GM19239 (cell line): Measurements from ENCODE around the gene SERPINI1.
"Not testable (repeated sequence)": the region's sequence is repeated elsewhere in the genome, so short reads cannot be mapped to it uniquely, and the experiment has no call there.

Experiments
- DNase-seq: peaks from one replicate; pipeline ENCODE4 v3.0.0; 2011; ENCODE audit warnings: low spot score; ENCODE audit not compliant: insufficient read length
- FAIRE-seq: peaks from 2 replicates; lab custom pipeline; 2011; peaks lifted over from hg19 to GRCh38; lab: Jason Lieb, UNC

SERPINI1 gene

DNA sequence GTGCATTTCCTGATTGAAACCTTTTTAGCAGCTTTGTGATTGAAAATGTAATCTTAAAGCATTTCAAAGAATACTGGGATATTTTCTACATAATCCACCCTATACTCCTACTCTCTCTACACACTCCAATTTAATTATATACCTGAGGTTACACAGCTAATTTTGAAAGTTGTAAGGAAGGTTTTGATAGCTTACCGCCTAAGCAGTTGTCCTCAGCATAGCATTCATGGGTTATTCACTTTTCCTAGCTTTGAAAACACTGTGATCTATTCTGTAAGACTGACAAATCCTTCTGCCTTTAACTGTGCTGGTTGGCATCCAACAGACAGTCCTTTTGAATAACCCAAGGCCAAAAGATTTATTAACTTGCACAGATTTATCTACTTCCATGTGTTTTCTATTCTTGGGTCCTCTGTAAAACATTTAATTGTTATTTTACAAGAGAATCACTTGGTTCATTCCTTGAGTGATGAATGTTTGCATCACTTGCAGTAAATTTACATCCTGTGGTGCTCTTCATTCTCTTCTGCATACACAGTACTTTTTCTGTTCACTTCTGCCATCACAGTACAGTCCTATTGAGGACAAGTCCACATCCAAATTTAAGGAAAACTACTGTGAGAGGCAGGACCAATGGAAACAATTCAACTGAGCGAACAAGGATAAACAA is 44.8 kb downstream of the SERPINI1 start:
- DNase-seq, result no peak
- FAIRE-seq, result no peak

DNA sequence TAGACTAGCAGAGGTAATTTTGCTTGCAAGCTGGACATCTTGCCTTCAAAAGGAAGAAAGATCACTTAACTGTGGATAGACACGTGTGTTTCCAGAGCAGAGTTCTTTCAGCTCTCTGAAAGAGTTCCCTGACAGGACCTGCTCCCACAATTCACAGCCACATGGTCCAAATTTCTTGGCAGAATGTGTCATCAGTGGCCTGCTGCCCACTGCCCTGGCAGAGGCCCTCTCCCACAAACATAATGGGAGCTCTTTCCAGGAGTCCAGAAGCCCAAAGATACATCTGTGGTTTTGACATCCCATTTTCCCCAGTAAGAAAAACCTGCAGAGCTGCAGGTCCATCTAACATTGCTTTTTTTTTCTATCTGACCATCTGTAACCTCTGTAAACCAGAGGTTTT is 48.3 kb downstream of the SERPINI1 start:
- DNase-seq (no peak), FAIRE-seq (no peak)

DNA sequence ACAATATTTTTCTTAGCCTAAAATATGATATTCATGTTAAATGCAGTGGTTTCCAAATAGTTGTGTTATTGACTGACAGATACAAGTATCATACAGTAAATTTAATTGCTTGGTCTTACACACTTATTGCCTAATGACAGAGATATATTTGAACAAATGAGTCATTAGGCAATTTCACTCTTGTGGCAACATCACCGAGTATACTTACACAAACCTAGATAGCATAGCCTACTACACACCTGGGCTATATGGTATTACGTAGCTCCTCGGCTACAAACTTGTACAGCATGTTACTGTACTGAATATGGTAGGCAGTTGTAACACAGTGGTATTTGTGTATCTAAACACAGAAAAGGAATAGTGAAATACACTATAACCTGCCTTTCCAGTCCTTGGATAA is 50.3 kb downstream of the SERPINI1 start:
- no peak for DNase-seq

DNA sequence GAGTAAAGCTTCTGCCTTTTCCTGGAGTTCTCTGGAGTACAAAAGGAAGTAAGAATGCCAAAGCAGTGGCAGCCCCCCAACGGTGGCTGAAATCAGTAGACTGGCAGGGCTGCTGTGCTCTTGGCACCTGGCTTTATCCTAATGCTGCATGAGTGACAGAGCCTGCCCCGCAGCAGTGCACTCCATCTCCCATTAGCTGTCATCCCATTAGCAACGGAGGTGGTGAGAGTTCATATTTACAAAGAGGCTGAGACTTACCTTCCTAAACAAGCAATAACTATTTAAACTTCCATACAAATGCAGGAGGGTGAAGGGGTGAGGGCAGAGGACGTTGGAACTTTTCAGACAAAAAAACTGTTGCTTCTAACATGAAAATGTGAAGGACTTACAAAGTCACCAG is 51.9 kb downstream of the SERPINI1 start:
- FAIRE-seq (no peak), DNase-seq (no peak)

More for the DNA sequence above, 50.3 kb downstream of the SERPINI1 start:
- FAIRE-seq, result no peak

DNA sequence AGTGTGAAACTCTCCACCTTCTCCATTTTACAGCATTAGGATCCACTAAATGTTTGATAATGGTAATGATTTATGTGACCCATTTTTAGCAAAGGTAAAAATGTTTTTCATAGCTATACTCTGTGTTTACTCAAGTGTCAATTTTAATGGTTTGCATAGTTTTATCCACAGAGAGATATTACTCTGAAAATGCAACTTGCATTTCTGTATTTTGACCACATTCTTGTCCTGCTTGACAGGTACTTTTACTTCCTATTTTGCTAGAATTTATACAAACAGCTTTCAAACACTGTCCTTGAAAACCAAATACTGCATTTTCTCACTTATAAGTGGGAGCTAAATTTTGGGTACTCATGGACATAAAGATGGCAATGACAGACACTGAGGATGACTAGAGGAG is 62.9 kb downstream of the SERPINI1 start:
- no peak for DNase-seq

DNA sequence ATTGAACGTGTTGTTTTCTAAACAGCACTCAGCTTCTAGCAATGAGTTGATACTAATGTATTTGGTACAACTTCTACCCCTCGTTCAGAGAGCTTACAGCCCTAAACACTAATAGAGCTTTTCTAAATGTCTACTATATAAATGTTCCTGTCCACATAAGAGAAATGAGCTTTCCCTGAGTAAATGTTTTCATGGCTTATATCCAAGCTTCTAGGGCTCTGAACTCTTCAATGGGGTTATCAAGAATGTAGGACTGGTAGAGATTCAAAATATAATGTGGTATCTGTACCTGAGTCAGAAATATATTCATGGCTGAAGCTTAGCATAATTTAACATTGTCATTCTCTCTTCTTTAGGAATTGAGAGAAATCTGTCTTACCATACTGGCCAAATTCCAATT is 73.4 kb downstream of the SERPINI1 start:
- FAIRE-seq (no peak), DNase-seq (no peak)

More for the DNA sequence above, 62.9 kb downstream of the SERPINI1 start:
- no peak for FAIRE-seq

DNA sequence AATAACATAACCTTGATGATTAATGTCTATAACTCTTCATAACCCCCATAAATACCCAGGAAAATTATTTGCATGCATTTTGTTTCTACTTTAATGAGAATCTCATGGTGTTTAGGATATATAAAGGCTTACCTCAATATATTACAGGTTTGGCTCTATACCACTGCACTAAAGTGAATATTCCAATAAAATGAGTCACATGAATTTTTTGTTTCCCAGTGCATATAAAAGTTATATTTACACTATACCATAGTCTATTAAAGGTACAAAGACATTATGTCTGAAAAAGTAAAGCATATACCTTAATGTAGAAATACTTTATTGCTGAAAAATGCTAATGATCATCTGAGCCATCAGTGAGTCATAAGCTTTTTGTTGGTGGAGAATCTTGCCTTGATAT is 74.7 kb downstream of the SERPINI1 start:
- no peak for FAIRE-seq
- DNase-seq, result no peak

DNA sequence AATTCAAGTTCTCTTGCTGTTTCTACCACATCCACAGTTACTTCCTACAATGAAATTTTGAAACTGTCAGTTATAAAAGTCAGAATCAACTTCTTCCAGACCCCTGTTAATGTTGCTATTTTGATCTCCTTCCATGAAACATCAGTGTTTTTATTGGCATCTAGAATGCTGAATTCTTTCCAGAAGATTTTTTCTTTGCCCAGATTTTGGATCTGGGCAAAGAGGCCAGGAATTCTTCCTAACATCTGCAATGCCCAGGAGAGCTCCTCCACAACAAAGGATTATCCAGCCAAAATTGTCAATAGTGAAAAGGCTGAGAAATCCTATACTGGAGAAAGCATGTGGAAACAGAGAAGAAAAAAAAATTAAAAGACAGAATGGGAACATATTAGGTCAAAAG is 75.5 kb downstream of the SERPINI1 start:
- DNase-seq (no peak), FAIRE-seq (no peak)

DNA sequence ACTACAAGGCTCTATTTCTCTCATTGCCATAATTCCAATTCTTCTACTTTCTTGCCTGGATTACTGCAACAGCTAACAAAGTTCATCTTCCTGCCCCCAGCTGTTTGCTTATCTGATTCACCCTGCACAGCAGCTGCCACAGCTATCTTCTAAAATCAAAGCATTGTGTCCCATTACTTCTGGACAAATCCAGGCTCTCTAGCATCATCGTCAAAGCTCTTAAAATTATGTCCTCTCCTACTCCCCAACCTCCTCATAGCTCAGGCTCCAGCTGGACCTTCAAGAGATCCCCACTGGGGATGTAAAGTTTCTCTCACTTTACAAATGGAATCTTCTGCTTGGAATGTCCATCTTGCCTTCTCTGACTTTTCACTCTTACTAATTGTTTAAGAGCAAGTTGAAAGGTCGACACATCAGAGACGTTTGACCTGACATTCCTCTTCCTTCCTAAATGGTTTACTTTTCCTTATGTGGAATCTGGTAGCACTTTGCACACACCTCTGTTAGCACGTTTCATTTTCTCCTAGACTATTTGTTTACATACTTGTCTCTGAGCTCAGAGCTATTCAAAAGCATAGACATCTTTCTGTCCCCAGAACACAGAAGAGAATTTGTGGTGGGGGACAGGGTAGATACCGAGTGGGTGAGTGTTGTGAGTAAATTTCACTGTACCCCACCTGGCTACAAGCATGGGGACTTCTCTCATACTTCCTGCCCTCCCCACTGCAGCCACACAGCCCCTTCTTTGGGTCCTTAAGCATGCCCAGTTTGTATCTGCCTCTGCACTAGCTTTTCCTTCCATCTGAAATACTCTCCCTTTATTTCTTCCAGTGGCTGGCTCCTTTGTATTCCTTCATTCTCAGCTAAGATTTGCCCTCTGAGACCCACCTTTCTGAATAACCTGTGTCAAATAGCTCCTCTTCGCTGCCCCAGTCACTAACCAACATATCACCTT is 77.9 kb downstream of the SERPINI1 start:
- no peak for FAIRE-seq
- DNase-seq, result no peak

DNA sequence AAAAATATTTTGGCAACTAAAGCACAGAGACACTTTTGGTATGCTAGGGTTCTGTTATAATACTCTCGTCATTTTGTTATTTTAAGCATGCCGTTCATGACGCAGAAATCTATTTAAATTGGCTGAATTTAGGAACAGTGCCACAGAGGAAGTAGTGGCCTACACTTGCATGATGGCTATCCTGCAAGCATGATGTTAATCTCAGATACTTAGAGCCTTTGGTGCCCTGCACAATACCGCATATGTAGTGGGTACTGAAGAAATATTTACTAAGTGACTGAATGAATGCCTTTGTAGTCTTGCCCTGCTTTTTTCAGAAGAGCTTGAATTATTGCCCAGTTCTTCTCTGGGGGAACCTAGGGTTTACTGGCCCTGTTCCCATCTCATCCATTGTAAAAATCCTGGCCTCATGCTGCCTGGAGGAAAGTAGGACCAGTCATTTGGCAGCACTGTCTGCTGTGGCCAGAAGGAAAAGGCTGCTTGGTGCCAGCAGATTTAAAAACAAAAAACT is 79.0 kb downstream of the SERPINI1 start:
- FAIRE-seq, result no peak

DNA sequence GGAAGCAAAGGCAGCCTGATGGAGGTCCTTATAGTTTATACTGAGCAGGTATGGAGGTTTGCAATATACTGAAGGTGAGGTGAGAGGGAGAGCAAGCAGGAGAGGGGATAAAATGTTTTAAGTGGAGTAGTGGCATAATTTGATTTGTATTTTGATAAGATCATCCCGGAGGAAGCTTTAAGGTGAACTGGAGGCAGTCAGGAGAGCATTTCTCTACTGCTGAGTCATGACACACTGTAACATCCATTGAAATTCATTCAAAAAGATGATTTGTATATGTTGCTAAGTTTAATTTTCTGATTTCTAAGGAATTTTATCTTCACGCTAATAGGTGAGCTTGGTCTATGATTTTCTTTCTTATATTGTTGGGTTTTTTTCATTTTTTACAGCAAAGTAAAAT is 81.4 kb downstream of the SERPINI1 start:
- no peak for FAIRE-seq

More for the DNA sequence above, 79.0 kb downstream of the SERPINI1 start:
- no peak for DNase-seq

DNA sequence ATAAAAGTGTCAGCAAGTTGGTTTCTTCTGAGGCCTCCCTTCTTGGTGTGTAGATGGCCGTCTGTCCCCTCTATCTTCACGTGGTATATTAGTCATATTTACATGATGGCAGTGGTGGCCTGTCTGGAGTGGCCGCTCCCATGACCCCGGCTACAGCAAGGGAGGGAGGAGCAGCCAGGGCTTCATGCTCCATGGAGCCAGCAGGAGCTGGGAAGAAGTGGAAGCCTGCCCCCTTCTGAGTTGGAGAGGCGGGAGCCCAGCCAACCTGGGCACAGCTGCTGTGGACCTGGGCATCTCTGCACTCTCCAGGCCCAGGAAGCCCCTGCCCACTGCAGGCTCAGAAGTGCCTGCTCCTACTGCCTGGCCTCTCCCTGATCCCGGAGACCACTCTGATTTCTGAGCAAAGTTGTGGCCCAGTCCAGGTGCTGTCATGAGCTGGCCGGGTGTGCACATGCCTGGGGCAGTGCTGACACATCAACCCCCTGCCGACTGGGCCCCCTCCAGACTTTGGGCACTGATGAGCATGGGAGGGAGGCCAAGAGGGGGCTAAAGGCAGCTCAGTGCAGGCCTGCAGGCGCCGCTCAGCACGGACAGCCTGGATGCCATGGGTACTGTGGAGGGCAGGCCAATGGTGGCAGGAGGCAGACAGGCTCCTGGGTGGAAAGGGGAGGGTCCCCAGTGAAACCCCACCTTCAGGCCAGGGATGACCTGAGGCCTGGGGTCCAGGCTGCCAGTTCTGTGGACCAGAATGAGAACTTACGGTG is 84.8 kb downstream of the SERPINI1 start:
- FAIRE-seq (no peak), DNase-seq (no peak)

More for the DNA sequence above, 81.4 kb downstream of the SERPINI1 start:
- no peak for DNase-seq

DNA sequence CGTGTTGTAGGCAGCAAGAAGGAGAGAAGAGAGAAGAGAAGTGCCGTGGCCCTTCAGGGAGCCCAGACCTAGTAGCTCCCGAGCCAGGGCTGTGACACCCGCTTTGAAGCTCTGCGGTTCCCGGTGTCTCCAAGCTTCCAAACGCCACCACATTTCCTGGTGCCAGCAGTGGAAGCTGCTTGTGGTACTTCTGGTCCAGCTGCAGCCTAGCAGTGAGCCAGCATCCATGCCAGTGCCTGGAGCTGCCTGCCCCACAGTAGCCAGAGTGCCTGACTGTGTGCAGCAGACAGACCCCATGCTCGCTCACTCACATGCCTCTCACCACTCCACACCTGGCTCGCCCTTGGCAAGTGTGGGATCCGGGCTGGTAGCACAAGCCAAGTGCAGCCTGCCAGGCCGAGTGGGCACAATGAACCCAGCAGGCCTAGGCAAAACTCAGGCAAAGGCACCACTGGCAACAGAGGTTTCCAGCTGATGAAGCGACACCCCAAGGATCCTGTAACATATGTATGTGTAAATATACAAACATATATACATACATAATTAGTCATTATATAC is 85.8 kb downstream of the SERPINI1 start:
- no peak for DNase-seq
- no peak for FAIRE-seq

DNA sequence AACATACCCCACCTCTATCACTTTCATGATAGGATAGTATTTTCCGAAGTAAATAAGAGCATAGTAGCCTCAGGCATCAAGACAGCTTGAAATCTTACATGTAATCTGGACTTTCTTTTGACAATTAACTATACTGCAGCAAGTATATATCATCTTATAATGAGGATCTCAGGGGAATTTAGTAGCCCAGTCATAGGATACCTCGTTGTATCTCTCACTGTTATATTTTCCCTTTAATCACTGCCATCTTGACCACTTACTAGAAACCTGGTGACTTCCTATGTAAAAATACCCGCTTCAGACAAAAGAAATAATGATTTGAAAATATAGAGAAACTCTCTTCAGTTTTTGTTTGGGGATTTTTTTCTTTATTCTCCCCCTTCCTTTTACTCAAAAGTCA is 88.2 kb downstream of the SERPINI1 start:
- DNase-seq (no peak), FAIRE-seq (no peak)

DNA sequence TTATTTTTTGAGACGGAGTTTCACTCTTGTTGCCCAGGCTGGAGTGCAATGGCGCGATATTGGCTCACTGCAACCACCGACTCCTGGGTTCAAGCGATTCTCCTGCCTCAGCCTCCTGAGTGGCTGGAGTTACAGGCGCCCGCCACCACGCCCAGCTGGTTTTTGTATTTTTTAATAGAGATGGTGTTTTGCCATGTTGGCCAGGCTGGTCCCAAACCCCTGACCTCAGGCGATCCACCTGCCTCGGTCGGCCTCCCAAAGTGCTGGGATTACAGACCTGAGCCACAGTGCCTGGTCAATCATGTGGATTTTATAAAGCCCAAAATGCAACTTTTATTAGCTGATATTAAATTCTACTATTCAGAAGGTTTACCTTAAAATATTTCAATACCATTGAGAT is 92.1 kb downstream of the SERPINI1 start:
- not testable (repeated sequence) for FAIRE-seq, DNase-seq

DNA sequence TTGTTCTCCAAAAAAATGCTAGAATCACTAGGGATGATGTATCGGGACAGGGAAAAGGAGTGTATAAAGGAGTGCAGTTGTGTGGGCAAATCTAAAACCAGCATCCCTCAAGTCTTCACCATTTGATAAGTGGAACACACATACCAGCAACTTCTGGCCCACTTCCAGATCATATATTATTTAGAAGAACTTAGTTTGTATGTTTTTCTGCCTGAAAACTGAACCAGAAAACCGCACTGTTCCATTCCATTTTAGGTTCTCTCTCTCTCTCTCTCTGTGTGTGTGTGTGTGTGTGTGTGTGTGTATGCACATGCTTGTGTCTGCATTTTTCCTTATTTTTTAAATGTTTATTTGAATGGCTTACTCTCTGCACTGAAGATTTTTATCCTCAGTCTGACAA is 93.5 kb downstream of the SERPINI1 start:
- FAIRE-seq (no peak), DNase-seq (no peak)

DNA sequence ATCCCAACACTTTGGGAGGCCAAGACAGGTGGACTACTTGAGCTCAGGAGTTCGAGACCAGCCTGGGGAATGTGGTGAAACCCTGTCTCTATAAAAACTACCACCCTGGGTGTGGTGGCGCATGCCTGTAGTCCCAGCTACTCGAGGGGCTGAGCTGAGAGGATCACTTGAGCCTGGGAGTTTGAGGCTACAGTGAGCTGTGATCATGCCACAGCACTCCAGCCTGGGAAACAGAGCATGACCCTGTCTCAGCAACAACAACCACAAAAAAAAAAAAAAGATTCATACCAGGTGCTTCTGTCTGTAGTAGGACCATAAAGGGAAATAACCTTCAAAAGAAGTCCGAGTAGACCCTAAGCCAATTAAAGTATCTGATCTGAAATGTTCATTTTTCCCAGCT is 94.5 kb downstream of the SERPINI1 start:
- no peak for DNase-seq
- no peak for FAIRE-seq

DNA sequence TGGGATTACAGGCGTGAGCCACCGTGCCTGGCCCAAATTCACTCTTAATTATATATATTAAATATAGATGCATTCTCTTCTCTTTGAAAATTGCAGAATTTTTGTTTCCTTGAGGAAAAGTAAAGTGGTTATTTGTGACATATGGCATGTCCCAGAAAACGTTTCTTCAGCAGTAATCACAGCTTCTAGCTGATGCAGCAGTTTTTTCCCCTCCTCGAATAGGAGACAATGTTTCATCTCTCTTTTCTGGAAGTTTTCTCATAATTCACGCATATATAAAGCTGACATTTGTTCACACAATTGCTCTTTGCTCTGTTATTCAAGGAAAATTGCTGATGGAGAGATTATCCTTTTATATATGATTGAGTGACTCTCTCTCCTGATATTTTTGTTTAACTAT is 99.8 kb downstream of the SERPINI1 start:
- FAIRE-seq, result no peak

DNA sequence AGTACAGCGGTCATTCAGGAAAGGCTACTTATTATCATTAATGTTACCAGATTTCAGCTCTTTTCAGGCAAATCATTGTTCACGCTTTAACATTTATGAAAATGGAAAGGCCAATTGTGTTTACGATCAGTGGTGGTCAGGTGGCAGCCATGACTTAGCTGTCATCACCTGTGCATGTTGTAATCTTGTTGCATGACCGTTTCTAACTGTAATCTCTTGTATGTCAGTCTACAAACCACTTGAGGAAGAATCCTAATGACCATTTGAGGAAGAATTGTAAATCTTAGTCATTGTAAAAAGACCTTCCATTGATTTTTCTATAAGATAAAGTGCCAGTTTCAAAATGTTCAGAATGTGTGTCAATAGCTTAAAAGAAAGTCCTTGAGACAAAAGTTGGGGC is 100.4 kb downstream of the SERPINI1 start:
- DNase-seq (no peak), FAIRE-seq (no peak)

More for the DNA sequence above, 99.8 kb downstream of the SERPINI1 start:
- DNase-seq, result no peak

DNA sequence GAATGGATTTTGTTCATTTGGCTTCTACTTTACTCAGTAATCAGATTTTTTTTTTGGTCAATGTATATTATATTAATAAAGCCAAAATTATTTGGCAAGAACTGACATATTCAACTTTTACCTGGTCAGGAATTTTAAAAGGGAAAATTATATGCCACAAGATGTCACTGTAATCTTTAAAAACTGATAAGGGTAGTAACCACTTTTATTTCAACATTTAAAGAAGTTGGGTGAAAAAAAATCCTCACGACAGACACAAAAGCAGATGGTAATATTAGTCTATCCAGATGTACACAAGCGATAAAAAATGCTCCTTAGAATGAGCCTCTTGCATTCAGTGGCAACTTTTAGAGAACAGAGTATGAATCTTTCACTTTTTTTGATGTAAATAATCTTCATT is 101.9 kb downstream of the SERPINI1 start:
- no peak for FAIRE-seq

More for the DNA sequence above, 101.9 kb downstream of the SERPINI1 start:
- DNase-seq, result no peak
